Left lung (tissue), 10 donors: ENCODE results near the gene UPK3A. TPM values are rescaled to one million over a fixed set of nuclear protein-coding genes. Genes with fewer than 3 reads are reported as not detected.
A peak's percentile ranks its signal among the peaks of the same experiment; 100 is the strongest.

Experiments used
- ATAC-seq: fragments of 200-7000 bp; cut with Tn5 transposase; one replicate; pipeline ENCODE4 v1.9.1; 2020; ENCODE audit warnings: moderate library complexity
- DNase-seq, 4 donors: peaks; one replicate each; pipeline ENCODE4 v3.0.0-alpha.2; 2013 to 2020
- H3K27ac ChIP-seq, 2 donors: fragments of 200-600 bp; sonication (generic) in 1 of 2; one replicate each; pipeline versions ENCODE4 v1.5.0 to v1.8.0; 2020 to 2021
- H3K27me3 ChIP-seq, 2 donors: fragments of 200-600 bp; sonication (generic) in 1 of 2; one replicate each; pipeline versions ENCODE4 v1.5.0 to v1.8.0; 2020 to 2021
- H3K36me3 ChIP-seq, 2 donors: fragments of 200-600 bp; sonication (generic) in 1 of 2; one replicate each; pipeline versions ENCODE4 v1.5.0 to v1.8.0; 2020 to 2021
- H3K4me1 ChIP-seq, 2 donors: fragments of 200-600 bp; one replicate each; pipeline ENCODE4 v1.8.0; 2021
- H3K4me3 ChIP-seq, 2 donors: fragments of 200-600 bp; sonication (generic) in 1 of 2; one replicate each; pipeline versions ENCODE4 v1.5.0 to v1.8.0; 2020 to 2021; ENCODE audit warnings: mild to moderate bottlenecking in 1 of 2
- H3K9me3 ChIP-seq, 2 donors: fragments of 200-600 bp; sonication (generic) in 1 of 2; one replicate each; pipeline versions ENCODE4 v1.5.0 to v1.8.0; 2020 to 2021
- CTCF ChIP-seq, 2 donors: fragments of 200-600 bp; sonication (generic) in 1 of 2; IDR thresholded peaks; one replicate each; pipeline versions ENCODE4 v1.5.0 to v1.8.0; 2021; ENCODE audit warnings: antibody characterized with exemption in 2 of 2
- intact Hi-C, 2 donors: fragments of 100-400 bp; cut with DNase I; formaldehyde crosslinking; loops; one replicate each; pipeline versions ENCODE4 v1.11.2 to v1.14.2; 2022
- polyA plus RNA-seq, 6 donors: library from polyadenylated mRNA; unstranded; fragments of 120-200 nt; gene quantifications; one replicate each; pipeline ENCODE4 v1.2.1, GENCODE V29; 2013; ENCODE audit not compliant: insufficient read length in 6 of 6
- total RNA-seq, 2 donors: library from RNA; stranded (reverse); fragmentation: NEBNext Ultra II Directional; extraction: Animal tissue kit (Norgen Biotek cat#: 25700); gene quantifications; one replicate each; pipeline ENCODE4 v1.2.1, GENCODE V29; 2021
- donor health status: DM: no; HTN: yes; CAD: no.
- donor health status: DM: no; HTN: no; CAD: no.

Gene UPK3A
- total and polyA plus RNA-seq, 8 donors: 0.19 to 0.72 (median 0.27) TPM; not detected in 3

GRCh38 chr22:45314054-45314721 is 29.4 kb downstream of the UPK3A start:
- no peaks in the 10 kb centered on the region for H3K27me3 ChIP-seq
- H3K4me1 ChIP-seq: peaks cover 9 to 67% of the 10 kb centered on the region in 2 donors
- no peak for TF ChIP-seq CTCF (IDR thresholded peaks at IDR 0.05)
- DNase-seq (peak in 1 of 4 donors; percentile 12), ATAC-seq (no peak)
- H3K36me3 ChIP-seq: no peaks in the 10 kb centered on the region
- intact Hi-C loops: no loop called here
- H3K4me3 ChIP-seq: no peak overlapping the region
- H3K27ac ChIP-seq: no peak overlapping the region
- no peaks in the 10 kb centered on the region for H3K9me3 ChIP-seq

- DNase-seq: no peak
- intact Hi-C loops: no loop called here
- peaks cover 9 to 69% of the 10 kb centered on the region in 2 donors for H3K4me1 ChIP-seq
- no peak for ATAC-seq
- TF ChIP-seq CTCF (IDR thresholded peaks at IDR 0.05): no peak
- H3K9me3 ChIP-seq: no peaks in the 10 kb centered on the region
- H3K27me3 ChIP-seq: no peaks in the 10 kb centered on the region
- no peaks in the 10 kb centered on the region for H3K36me3 ChIP-seq
- H3K4me3 ChIP-seq: no peak overlapping the region
- H3K27ac ChIP-seq: no peak overlapping the region
Measured at GRCh38 chr22:45314786-45315185, 30.0 kb downstream of the UPK3A start.

- Histone ChIP-seq H3K27me3 (no peaks in the 10 kb centered on the region), H3K27ac (peak overlapping the region; percentile 77 to 83), H3K4me3 (no peak overlapping the region), H3K36me3 (no peaks in the 10 kb centered on the region), H3K9me3 (no peaks in the 10 kb centered on the region), H3K4me1 (peaks cover 6 to 56% of the 10 kb centered on the region in 2 donors)
- no peak for DNase-seq
- no peak for TF ChIP-seq CTCF (IDR thresholded peaks at IDR 0.05)
- intact Hi-C loops: no loop called here
- no peak for ATAC-seq
Measured at GRCh38 chr22:45316796-45317526, 32.2 kb downstream of the UPK3A start.

GRCh38 chr22:45317551-45318167 is 32.9 kb downstream of the UPK3A start:
- Histone ChIP-seq H3K36me3 (peaks cover 0 to 3% of the 10 kb centered on the region in 2 donors), H3K9me3 (no peaks in the 10 kb centered on the region), H3K27ac (peak overlapping the region; percentile 77 to 83), H3K4me1 (peaks cover 6 to 55% of the 10 kb centered on the region in 2 donors), H3K27me3 (no peaks in the 10 kb centered on the region), H3K4me3 (no peak overlapping the region)
- ATAC-seq (peak; percentile 51), DNase-seq (no peak)
- intact Hi-C loops: no loop called here
- TF ChIP-seq CTCF (IDR thresholded peaks at IDR 0.05): no peak

GRCh38 chr22:45318168-45318557 is 33.4 kb downstream of the UPK3A start:
- intact Hi-C loops: no loop called here
- no peaks in the 10 kb centered on the region for H3K27me3 ChIP-seq

More at GRCh38 chr22:45318168-45318557, 33.4 kb downstream of the UPK3A start:
- peak; percentile 59 for ATAC-seq
- Histone ChIP-seq H3K27ac (peak overlapping the region; percentile 77 to 83), H3K9me3 (no peaks in the 10 kb centered on the region), H3K4me1 (peaks cover 6 to 55% of the 10 kb centered on the region in 2 donors), H3K4me3 (no peak overlapping the region), H3K36me3 (peaks cover 0 to 8% of the 10 kb centered on the region in 2 donors)
- no peak for TF ChIP-seq CTCF (IDR thresholded peaks at IDR 0.05)
- peak in 3 of 4 donors; percentile 71 to 89 (median 86) for DNase-seq
